NCI-H345 (cell line): ENCODE measurements around the gene SCARF1.

Experiments used
- DNase-seq: peaks from one replicate; lab custom pipeline; 2025; lab: John Stamatoyannopoulos, UW

SCARF1 gene

GRCh38 chr17:1598399-1599095, 47.0 kb downstream of the SCARF1 start:
- DNase-seq = no peak

- DNase-seq = no peak
Measured at GRCh38 chr17:1597861-1598342, 47.6 kb downstream of the SCARF1 start.

DNA sequence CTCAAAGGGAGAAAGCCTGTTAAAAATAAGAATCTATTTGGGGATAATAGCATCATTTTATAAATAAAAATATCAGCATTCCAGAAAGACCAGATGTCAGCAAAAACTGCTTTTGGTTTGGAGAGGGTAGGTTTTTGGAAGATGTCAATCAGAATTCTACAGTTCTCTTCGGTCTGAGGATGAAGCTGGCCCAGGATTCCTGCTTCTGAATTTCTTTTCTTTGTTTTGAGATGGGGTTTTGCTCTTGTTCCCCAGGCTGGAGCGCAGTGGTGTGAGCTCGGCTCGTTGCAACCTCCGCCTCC, 52.0 kb downstream of the SCARF1 start:
- DNase-seq = no peak

GRCh38 chr17:1592751-1593629, 52.5 kb downstream of the SCARF1 start:
- no peak for DNase-seq

GRCh38 chr17:1591474-1592090, 54.0 kb downstream of the SCARF1 start:
- no peak for DNase-seq

DNA sequence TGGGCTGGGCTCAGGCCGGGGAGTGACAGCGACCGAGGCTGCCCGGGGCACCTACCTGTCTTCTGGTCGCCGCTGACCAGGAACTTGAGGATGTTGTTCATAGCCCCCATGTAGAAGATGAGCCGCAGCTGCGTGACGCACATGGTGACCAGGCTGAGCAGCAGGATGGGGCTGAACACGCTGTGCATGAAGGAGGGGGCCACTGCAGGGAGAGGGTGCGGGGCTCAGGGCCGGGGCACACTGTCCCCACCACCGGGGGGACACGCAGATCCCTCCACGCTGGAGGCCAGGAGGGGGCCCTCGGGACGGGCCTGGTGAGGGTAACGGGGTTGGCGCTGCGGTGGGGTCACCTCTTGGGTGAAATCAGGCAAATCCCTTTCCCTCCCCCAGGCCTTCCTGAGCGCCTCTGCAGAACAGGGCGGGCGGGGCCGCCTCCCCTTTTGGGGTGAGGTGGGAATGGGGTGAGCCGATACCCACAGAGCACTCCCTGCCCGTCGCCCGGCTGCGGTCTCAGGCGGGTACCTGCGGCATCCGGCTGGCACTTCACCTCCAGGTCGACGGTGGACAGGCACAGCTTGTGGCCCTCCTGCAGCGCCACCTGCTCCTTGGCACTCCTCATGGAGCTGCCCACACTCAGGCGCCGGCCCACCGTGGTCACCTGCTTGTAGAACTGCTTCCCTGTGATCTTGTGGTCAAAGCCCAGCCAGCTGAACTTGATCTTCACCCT, 54.6 kb downstream of the SCARF1 start:
- no peak for DNase-seq

- no peak for DNase-seq
Measured at GRCh38 chr17:1590029-1590746, 55.3 kb downstream of the SCARF1 start.

GRCh38 chr17:1588821-1589585, 56.5 kb downstream of the SCARF1 start:
- no peak for DNase-seq

DNA sequence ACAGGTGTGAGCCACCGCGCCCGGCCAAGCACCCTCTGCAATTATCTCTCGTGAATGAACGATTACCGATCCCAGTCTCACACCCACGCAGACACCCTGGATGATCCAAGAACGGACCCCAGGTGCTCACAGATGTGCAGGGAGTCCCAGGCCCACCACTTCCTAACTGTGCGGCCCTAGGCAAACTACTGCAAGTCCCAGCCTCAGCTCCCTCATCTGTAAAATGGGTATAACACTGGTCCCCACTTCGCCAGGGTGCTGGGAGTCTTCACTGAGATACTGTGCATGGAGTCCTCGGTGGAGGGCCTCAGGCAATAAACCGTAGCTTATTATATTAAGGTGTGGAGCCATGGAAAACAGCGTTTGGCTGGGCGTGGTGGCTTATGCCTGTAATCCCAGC, 61.4 kb downstream of the SCARF1 start:
- no peak for DNase-seq
